HepG2 (cell line): Measurements from ENCODE around the gene MAT2A. TPM values are rescaled to one million over a fixed set of nuclear protein-coding genes. Genes with fewer than 3 reads are reported as not detected.

Source experiments
- AFF4 ChIP-seq: sonication (generic); formaldehyde crosslinking; IDR thresholded peaks from 2 replicates; pipeline ENCODE4 v1.4.0; 2020; ENCODE audit warnings: missing genetic modification reagents
- AHDC1 ChIP-seq: sonication (generic); formaldehyde crosslinking; IDR thresholded peaks from 2 replicates; pipeline ENCODE4 v1.5.1; 2020; ENCODE audit warnings: mild to moderate bottlenecking, missing genetic modification reagents, borderline replicate concordance
- ARHGAP35 ChIP-seq: sonication (generic); formaldehyde crosslinking; IDR thresholded peaks from 2 replicates; pipeline ENCODE4 v1.9.0; 2022; ENCODE audit warnings: mild to moderate bottlenecking, inconsistent platforms, moderate library complexity, missing genetic modification reagents, borderline replicate concordance
- ELF1 ChIP-seq: sonication (generic); formaldehyde crosslinking; IDR thresholded peaks from 2 replicates; pipeline ENCODE4 v1.4.0; 2020; ENCODE audit warnings: missing genetic modification reagents
- HMG20B ChIP-seq: conservative IDR thresholded peaks from 2 replicates; pipeline ENCODE4 v1.6.1; 2016; ENCODE audit warnings: missing genetic modification reagents, missing compliant biosample characterization
- NFYC ChIP-seq: IDR thresholded peaks from 2 replicates; pipeline ENCODE4 v1.6.1; 2016; ENCODE audit warnings: missing genetic modification reagents, missing compliant biosample characterization
- RBFOX2 ChIP-seq: fragments of 200-400 bp; formaldehyde crosslinking; IDR thresholded peaks from 2 replicates; pipeline ENCODE4 v1.6.1; 2017; ENCODE audit warnings: low read depth, mild to moderate bottlenecking, low read length
- SAP130 ChIP-seq: IDR thresholded peaks from 2 replicates; pipeline ENCODE4 v1.6.1; 2016; ENCODE audit warnings: low read depth
- SOX5 ChIP-seq: IDR thresholded peaks from 2 replicates; pipeline ENCODE4 v1.6.1; 2016; ENCODE audit warnings: borderline replicate concordance
- ZNF142 ChIP-seq: sonication (generic); formaldehyde crosslinking; IDR thresholded peaks from 2 replicates; pipeline ENCODE4 v1.4.0; 2020; ENCODE audit warnings: missing genetic modification reagents
- polyA plus RNA-seq, 8 experiments: library from polyadenylated mRNA; depleted of rRNA in 3 of 8; stranded (reverse) in 7 of 8; unstranded in 1 of 8; fragments of >200 nt; fragmentation: Illumina TruSeq in 4 of 8; extraction: Trizol in 4 of 8; gene quantifications; 2 replicates each; pipeline versions ENCODE4 v1.2.1 to v1.2.3, GENCODE V29; 2011 to 2016; ENCODE audit warnings: low read depth in 4 of 8, missing spikeins in 1 of 8, mixed read lengths in 1 of 8; ENCODE audit not compliant: insufficient read depth in 1 of 8
- total RNA-seq, 5 experiments: library from RNA; depleted of rRNA; stranded (reverse); fragments of >200 nt; fragmentation: Illumina TruSeq; extraction: Trizol; gene quantifications; 2 replicates each; pipeline ENCODE4 v1.2.3, GENCODE V29; 2016; ENCODE audit warnings: low read depth in 1 of 5
- TF ChIP-seq, protein P1 (sequence below): sonication (generic); formaldehyde crosslinking; conservative IDR thresholded peaks from 2 replicates; pipeline ENCODE4 v1.4.0; 2020; ENCODE audit warnings: missing genetic modification reagents

MAT2A gene
- total and polyA plus RNA-seq, 2 of the 13 experiments (the other 11 are each of a cell fraction or from before 2014, with no cell fraction given), result 155 to 331 TPM

GRCh38 chr2:85577386-85578242 lies 38.6 kb downstream of the MAT2A start, which contains the start of gene VAMP8 (continued):
- no peak for TF ChIP-seq AHDC1 (CRISPR knock-in tag)
- no peak for TF ChIP-seq HMG20B (CRISPR knock-in tag)
- TF ChIP-seq AFF4 (CRISPR knock-in tag), result no peak
- TF ChIP-seq, protein P1, sequence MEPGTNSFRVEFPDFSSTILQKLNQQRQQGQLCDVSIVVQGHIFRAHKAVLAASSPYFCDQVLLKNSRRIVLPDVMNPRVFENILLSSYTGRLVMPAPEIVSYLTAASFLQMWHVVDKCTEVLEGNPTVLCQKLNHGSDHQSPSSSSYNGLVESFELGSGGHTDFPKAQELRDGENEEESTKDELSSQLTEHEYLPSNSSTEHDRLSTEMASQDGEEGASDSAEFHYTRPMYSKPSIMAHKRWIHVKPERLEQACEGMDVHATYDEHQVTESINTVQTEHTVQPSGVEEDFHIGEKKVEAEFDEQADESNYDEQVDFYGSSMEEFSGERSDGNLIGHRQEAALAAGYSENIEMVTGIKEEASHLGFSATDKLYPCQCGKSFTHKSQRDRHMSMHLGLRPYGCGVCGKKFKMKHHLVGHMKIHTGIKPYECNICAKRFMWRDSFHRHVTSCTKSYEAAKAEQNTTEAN (CRISPR knock-in tag), result no peak
- 0 out of 2 replicates have a peak, but pooled peaks have one; percentile 8 for TF ChIP-seq SOX5
- peak; percentile 47; the same call in 1 of the 2 replicates for TF ChIP-seq RBFOX2
- TF ChIP-seq ARHGAP35 (CRISPR knock-in tag), result no peak
- TF ChIP-seq ELF1 (CRISPR knock-in tag), result peak; percentile 75
- peak; percentile 74 for TF ChIP-seq SAP130 (CRISPR knock-in tag)
- no peak; the same call in 1 of the 2 replicates for TF ChIP-seq ZNF142 (CRISPR knock-in tag)
- no peak for TF ChIP-seq NFYC (CRISPR knock-in tag)
